HepG2 (cell line): ENCODE results near the gene RORB. TPM values are rescaled to one million over a fixed set of nuclear protein-coding genes. Genes with fewer than 3 reads are reported as not detected.
A peak's percentile ranks its signal among the peaks of the same experiment; 100 is the strongest.

Source experiments
- ATAC-seq: fragments of 200-7000 bp; cut with Tn5 transposase; 3 replicates; pipeline ENCODE4 v1.9.1; 2020; ENCODE audit warnings: mild to moderate bottlenecking, moderate library complexity
- BruUV-seq: library from RNA; stranded (reverse); fragments of 400-500 nt; replicated peaks from 2 replicates; lab custom pipeline; 2021; lab: Mats Ljungman, UMichigan
- CTCF ChIA-PET: fragments of 300-600 bp; formaldehyde crosslinking; extraction: SDS; loops from one replicate; lab custom pipeline; 2021; ENCODE audit warnings: low total read pairs, inconsistent platforms, low intra/inter-chr PET ratio; lab: Yijun Ruan, JAX
- POLR2A ChIA-PET: fragments of 350-600 bp; sonication (Branson Sonifier 250); formaldehyde crosslinking; loops from one replicate; lab custom pipeline; 2020; ENCODE audit warnings: antibody characterized with exemption, inconsistent platforms; lab: Yijun Ruan, JAX
- DNase-seq: peaks from one replicate; pipeline ENCODE4 v3.0.0-alpha.2; 2015; ENCODE audit warnings: low spot score
- FAIRE-seq: peaks from 3 replicates; lab custom pipeline; 2011; peaks lifted over from hg19 to GRCh38; lab: Jason Lieb, UNC
- H2AFZ ChIP-seq: one replicate; pipeline ENCODE4 v1.6.1; 2011; ENCODE audit warnings: low read length, inconsistent platforms
- H3K27ac ChIP-seq: fragments of 300-600 bp; 3 replicates; pipeline ENCODE4 v1.8.0; 2011; ENCODE audit warnings: mixed run types, mild to moderate bottlenecking, mixed read lengths, low read length, inconsistent platforms; ENCODE audit not compliant: insufficient read depth; ENCODE audit errors: extremely low read length
- H3K27me3 ChIP-seq, 2 experiments: fragments of 200-600 bp in 1 of 2; 2 replicates in 1 of 2; 3 replicates in 1 of 2; pipeline versions ENCODE4 v1.6.0 to v1.8.0; 2011; ENCODE audit warnings: low read length in 2 of 2, mild to moderate bottlenecking in 2 of 2, moderate library complexity in 2 of 2, inconsistent platforms in 1 of 2; ENCODE audit not compliant: insufficient read depth in 2 of 2, control insufficient read depth in 1 of 2
- H3K36me3 ChIP-seq, 2 experiments: fragments of 200-600 bp in 1 of 2; replicated peaks in 1 of 2; 2 replicates in 1 of 2; 3 replicates in 1 of 2; pipeline versions ENCODE4 v1.5.1 to v1.8.0; 2011; ENCODE audit warnings: low read length in 2 of 2, inconsistent platforms in 1 of 2; ENCODE audit not compliant: insufficient read depth in 2 of 2, control insufficient read depth in 1 of 2
- H3K4me1 ChIP-seq: 2 replicates; pipeline ENCODE4 v1.5.1; 2012; ENCODE audit warnings: low read length, inconsistent platforms; ENCODE audit not compliant: insufficient read depth
- H3K4me2 ChIP-seq: 2 replicates; pipeline ENCODE4 v1.6.0; 2011; ENCODE audit warnings: low read depth, low read length, inconsistent platforms
- H3K4me3 ChIP-seq, 3 experiments: fragments of 200-600 bp in 1 of 3; sonication (generic), shearing (Covaris generic) in 1 of 3; replicated peaks in 1 of 3; 2 replicates each; pipeline ENCODE4 v1.5.1; 2011 to 2016; ENCODE audit warnings: low read length in 3 of 3, inconsistent platforms in 2 of 3, low read depth in 2 of 3, mild to moderate bottlenecking in 2 of 3, control low read depth in 1 of 3, mixed read lengths in 1 of 3; ENCODE audit not compliant: insufficient read depth in 1 of 3
- H3K79me2 ChIP-seq: one replicate; pipeline ENCODE4 v1.6.1; 2011; ENCODE audit warnings: low read length, inconsistent platforms; ENCODE audit not compliant: insufficient read depth
- H3K9ac ChIP-seq: 2 replicates; pipeline ENCODE4 v1.6.0; 2011; ENCODE audit warnings: mild to moderate bottlenecking, low read depth, low read length, inconsistent platforms; ENCODE audit not compliant: insufficient read depth
- H3K9me3 ChIP-seq: 2 replicates; pipeline ENCODE4 v1.5.1; 2012; ENCODE audit warnings: mild to moderate bottlenecking, low read length
- H4K20me1 ChIP-seq: 2 replicates; pipeline ENCODE4 v1.6.0; 2011; ENCODE audit warnings: inconsistent platforms, mild to moderate bottlenecking, low read length, moderate library complexity; ENCODE audit not compliant: insufficient read depth
- ATF7 ChIP-seq, 2 experiments: fragments of 450-650 bp in 1 of 2; sonication (generic) in 1 of 2; formaldehyde crosslinking in 1 of 2; IDR thresholded peaks; 2 replicates each; pipeline versions ENCODE4 v1.4.0 to v1.6.1; 2016 to 2020; ENCODE audit warnings: antibody characterized with exemption in 1 of 2, mild to moderate bottlenecking in 1 of 2, missing genetic modification reagents in 1 of 2
- IKZF4 ChIP-seq: sonication (generic); formaldehyde crosslinking; IDR thresholded peaks from 2 replicates; pipeline ENCODE4 v1.5.1; 2020; ENCODE audit warnings: borderline replicate concordance, mild to moderate bottlenecking, low read depth, missing genetic modification reagents; ENCODE audit errors: not compliant biosample characterization
- JUND ChIP-seq: sonication (generic); formaldehyde crosslinking; IDR thresholded peaks from 2 replicates; pipeline ENCODE4 v1.8.0; 2022; ENCODE audit warnings: mild to moderate bottlenecking, missing genetic modification reagents
- SNAI1 ChIP-seq: sonication (generic); formaldehyde crosslinking; IDR thresholded peaks from 2 replicates; pipeline ENCODE4 v1.5.0; 2020; ENCODE audit warnings: mild to moderate bottlenecking, missing genetic modification reagents, borderline replicate concordance
- WGBS: methylation state at CpG from one replicate; pipeline ENCODE4 v1.1.6; 2017; ENCODE audit warnings: low lambda C conversion rate; 5-methylcytosine and 5-hydroxymethylcytosine counted together
- in situ Hi-C: cut with HindIII; loops from 2 replicates; pipeline ENCODE4 v1.10.0; 2017; ENCODE audit warnings: low pct_unique_long_range_greater_than_20kb; ENCODE audit not compliant: extremely low pct_ligation_motif_present
- intact Hi-C: fragments of 100-400 bp; cut with micrococcal nuclease; formaldehyde crosslinking; loops from one replicate; pipeline ENCODE4 v1.10.0; 2022; ENCODE audit not compliant: unreplicated experiment
- polyA plus RNA-seq, 8 experiments: library from polyadenylated mRNA; depleted of rRNA in 3 of 8; stranded (reverse) in 7 of 8; unstranded in 1 of 8; fragments of >200 nt; fragmentation: Illumina TruSeq in 4 of 8; extraction: Trizol in 4 of 8; gene quantifications; 2 replicates each; pipeline versions ENCODE4 v1.2.1 to v1.2.3, GENCODE V29; 2011 to 2016; ENCODE audit warnings: low read depth in 4 of 8, missing spikeins in 1 of 8, mixed read lengths in 1 of 8; ENCODE audit not compliant: insufficient read depth in 1 of 8
- total RNA-seq, 5 experiments: library from RNA; depleted of rRNA; stranded (reverse); fragments of >200 nt; fragmentation: Illumina TruSeq; extraction: Trizol; gene quantifications; 2 replicates each; pipeline ENCODE4 v1.2.3, GENCODE V29; 2016; ENCODE audit warnings: low read depth in 1 of 5
- TF ChIP-seq, protein P1 (sequence below): sonication (generic); formaldehyde crosslinking; IDR thresholded peaks from 2 replicates; pipeline ENCODE4 v1.8.1; 2023; ENCODE audit warnings: missing genetic modification reagents, mild to moderate bottlenecking, borderline replicate concordance
- TF ChIP-seq, protein P2 (sequence below): sonication (generic); formaldehyde crosslinking; IDR thresholded peaks from 2 replicates; pipeline ENCODE4 v1.4.0; 2020; ENCODE audit warnings: missing genetic modification reagents

The RORB gene
- total and polyA plus RNA-seq, 2 of the 13 experiments (the other 11 are each of a cell fraction or from before 2014, with no cell fraction given): not detected

DNA sequence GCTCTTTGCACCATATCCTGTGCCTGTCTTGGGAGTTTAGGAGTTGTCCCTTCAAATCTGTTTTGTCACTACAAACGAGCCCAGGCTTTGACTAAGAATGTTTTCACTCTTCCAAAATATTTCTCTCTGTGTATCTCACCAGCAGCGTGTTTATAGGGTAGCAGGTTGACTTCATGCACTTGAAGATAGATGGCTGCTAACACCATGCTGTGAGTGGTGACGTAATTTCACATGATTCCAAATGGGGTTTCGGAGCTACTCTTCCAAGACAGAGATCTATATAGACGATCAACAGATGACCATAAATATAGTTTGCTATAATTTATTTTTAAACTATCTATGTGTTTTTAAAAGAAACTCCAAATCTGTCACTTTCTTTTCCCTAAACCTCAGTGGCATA lies 30.6 kb downstream of the RORB start:
- CTCF ChIA-PET: no interaction called here
- TF ChIP-seq, protein P1, sequence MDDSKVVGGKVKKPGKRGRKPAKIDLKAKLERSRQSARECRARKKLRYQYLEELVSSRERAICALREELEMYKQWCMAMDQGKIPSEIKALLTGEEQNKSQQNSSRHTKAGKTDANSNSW (CRISPR knock-in tag): no peak
- TF ChIP-seq JUND (CRISPR knock-in tag) (no peak), IKZF4 (CRISPR knock-in tag) (no peak), ATF7 (IDR thresholded peaks at IDR 0.05) (peak; percentile 23; the same call in 1 of the 2 replicates), ATF7 (CRISPR knock-in tag; IDR thresholded peaks at IDR 0.05) (no peak), SNAI1 (CRISPR knock-in tag) (no peak)
- TF ChIP-seq, protein P2, sequence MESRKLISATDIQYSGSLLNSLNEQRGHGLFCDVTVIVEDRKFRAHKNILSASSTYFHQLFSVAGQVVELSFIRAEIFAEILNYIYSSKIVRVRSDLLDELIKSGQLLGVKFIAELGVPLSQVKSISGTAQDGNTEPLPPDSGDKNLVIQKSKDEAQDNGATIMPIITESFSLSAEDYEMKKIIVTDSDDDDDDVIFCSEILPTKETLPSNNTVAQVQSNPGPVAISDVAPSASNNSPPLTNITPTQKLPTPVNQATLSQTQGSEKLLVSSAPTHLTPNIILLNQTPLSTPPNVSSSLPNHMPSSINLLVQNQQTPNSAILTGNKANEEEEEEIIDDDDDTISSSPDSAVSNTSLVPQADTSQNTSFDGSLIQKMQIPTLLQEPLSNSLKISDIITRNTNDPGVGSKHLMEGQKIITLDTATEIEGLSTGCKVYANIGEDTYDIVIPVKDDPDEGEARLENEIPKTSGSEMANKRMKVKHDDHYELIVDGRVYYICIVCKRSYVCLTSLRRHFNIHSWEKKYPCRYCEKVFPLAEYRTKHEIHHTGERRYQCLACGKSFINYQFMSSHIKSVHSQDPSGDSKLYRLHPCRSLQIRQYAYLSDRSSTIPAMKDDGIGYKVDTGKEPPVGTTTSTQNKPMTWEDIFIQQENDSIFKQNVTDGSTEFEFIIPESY (CRISPR knock-in tag): no peak
- TF ChIP-seq, all 625 proteins: peak for 1
- H3K4me2 ChIP-seq: no peak overlapping the region
- no peak overlapping the region for H2AFZ ChIP-seq
- H3K79me2 ChIP-seq: no peaks in the 10 kb centered on the region
- ATAC-seq: no peak
- H3K27me3 ChIP-seq: no peaks in the 10 kb centered on the region
- H4K20me1 ChIP-seq: no peaks in the 10 kb centered on the region
- BruUV-seq: no TSS peak
- 11% methylated on average over 5 of the region's 5 CpGs for WGBS
- no peak overlapping the region for H3K27ac ChIP-seq
- intact Hi-C loops (no loop called here), in situ Hi-C loops (no loop called here)
- FAIRE-seq: no peak
- no peaks in the 10 kb centered on the region for H3K9me3 ChIP-seq
- H3K4me1 ChIP-seq: no peaks in the 10 kb centered on the region
- no peak overlapping the region for H3K9ac ChIP-seq
- no peaks in the 10 kb centered on the region for H3K36me3 ChIP-seq
- no peak for DNase-seq
- POLR2A ChIA-PET: no interaction called here
- H3K4me3 ChIP-seq: no peak overlapping the region
